Type B pancreatic cell (in vitro differentiated cells): ENCODE results near the gene ITGA1. TPM values are rescaled to one million over a fixed set of nuclear protein-coding genes. Genes with fewer than 3 reads are reported as not detected.
"Not testable (repeated sequence)": the region's sequence is repeated elsewhere in the genome, so short reads cannot be mapped to it uniquely, and the experiment has no call there.

Experiments used
- DNase-seq: peaks from one replicate; pipeline ENCODE4 v3.0.0; 2021; ENCODE audit warnings: mixed read lengths; ENCODE audit not compliant: unreplicated experiment; ENCODE audit errors: extremely low spot score
- H3K27ac Mint-ChIP-seq: 2 replicates; pipeline ENCODE4 v1.8.0; 2021; ENCODE audit warnings: mild to moderate bottlenecking, mixed read lengths
- H3K27me3 Mint-ChIP-seq: 2 replicates; pipeline ENCODE4 v1.8.0; 2021; ENCODE audit warnings: mixed read lengths
- H3K36me3 Mint-ChIP-seq: 2 replicates; pipeline ENCODE4 v1.8.0; 2021; ENCODE audit warnings: mixed read lengths
- H3K4me1 Mint-ChIP-seq: one replicate; pipeline ENCODE4 v1.8.0; 2021; ENCODE audit warnings: mixed read lengths; ENCODE audit not compliant: unreplicated experiment
- H3K4me3 Mint-ChIP-seq: 2 replicates; pipeline ENCODE4 v1.8.0; 2021; ENCODE audit warnings: mild to moderate bottlenecking, mixed read lengths
- H3K9me3 Mint-ChIP-seq: 2 replicates; pipeline ENCODE4 v1.8.0; 2021; ENCODE audit warnings: mixed read lengths
- total RNA-seq: library from RNA; stranded (reverse); gene quantifications from 2 replicates; pipeline ENCODE4 v1.2.1, GENCODE V29; 2021; ENCODE audit warnings: low replicate concordance
- TF ChIP-seq, protein P1 (sequence below): fragments of 200-600 bp; sonication (generic); conservative IDR thresholded peaks from 2 replicates; pipeline ENCODE4 v1.5.0; 2021; ENCODE audit warnings: antibody characterized with exemption, mild to moderate bottlenecking

ITGA1 gene
- total RNA-seq, 1 donor from 2014 or later, result 17.0 TPM

- Mint-ChIP-seq H3K36me3 (no peaks in the 10 kb centered on the region), H3K27ac (no peak overlapping the region), H3K4me3 (no peak overlapping the region), H3K4me1 (peaks cover 8% of the 10 kb centered on the region), H3K27me3 (no peaks in the 10 kb centered on the region), H3K9me3 (no peaks in the 10 kb centered on the region)
- no peak for DNase-seq
- TF ChIP-seq, protein P1, sequence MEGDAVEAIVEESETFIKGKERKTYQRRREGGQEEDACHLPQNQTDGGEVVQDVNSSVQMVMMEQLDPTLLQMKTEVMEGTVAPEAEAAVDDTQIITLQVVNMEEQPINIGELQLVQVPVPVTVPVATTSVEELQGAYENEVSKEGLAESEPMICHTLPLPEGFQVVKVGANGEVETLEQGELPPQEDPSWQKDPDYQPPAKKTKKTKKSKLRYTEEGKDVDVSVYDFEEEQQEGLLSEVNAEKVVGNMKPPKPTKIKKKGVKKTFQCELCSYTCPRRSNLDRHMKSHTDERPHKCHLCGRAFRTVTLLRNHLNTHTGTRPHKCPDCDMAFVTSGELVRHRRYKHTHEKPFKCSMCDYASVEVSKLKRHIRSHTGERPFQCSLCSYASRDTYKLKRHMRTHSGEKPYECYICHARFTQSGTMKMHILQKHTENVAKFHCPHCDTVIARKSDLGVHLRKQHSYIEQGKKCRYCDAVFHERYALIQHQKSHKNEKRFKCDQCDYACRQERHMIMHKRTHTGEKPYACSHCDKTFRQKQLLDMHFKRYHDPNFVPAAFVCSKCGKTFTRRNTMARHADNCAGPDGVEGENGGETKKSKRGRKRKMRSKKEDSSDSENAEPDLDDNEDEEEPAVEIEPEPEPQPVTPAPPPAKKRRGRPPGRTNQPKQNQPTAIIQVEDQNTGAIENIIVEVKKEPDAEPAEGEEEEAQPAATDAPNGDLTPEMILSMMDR, result no peak
Measured at GRCh38 chr5:52846182-52846842, 58.6 kb downstream of the ITGA1 start.

DNA sequence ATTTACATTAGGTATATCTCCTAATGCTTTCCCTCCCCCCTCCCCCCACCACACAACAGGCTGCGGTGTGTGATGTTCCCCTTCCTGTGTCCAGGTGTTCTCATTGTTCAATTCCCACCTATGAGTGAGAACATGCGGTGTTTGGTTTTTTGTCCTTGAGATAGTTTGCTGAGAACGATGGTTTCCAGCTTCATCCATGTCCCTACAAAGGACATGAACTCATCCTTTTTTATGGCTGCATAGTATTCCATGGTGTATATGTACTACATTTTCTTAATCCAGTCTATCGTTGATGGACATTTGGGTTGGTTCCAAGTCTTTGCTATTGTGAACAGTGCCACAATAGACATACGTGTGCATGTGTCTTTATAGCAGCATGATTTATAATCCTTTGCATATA, 61.0 kb downstream of the ITGA1 start:
- H3K4me1 Mint-ChIP-seq, H3K36me3 Mint-ChIP-seq, DNase-seq, H3K27me3 Mint-ChIP-seq, H3K9me3 Mint-ChIP-seq, H3K27ac Mint-ChIP-seq, H3K4me3 Mint-ChIP-seq: not testable (repeated sequence)

DNA sequence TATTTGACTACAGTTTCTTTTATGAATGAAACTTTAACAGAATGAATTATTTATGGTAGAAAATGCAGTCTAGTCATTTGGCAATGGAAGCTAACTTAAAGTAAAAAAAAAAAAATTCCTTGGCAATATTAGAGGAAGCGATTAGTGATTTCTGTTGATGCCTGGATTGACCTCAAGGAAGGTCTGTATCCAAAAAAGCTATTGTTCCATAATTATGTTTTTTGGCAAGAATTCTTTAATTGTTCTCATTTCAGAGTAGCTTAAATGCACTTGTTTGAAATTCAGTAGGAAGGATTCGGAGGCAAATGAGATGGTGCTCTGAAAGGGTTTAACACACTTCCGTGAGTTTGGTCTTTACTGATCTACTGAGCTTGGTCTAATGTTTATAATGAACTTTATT, 61.8 kb downstream of the ITGA1 start:
- no peaks in the 10 kb centered on the region for H3K36me3 Mint-ChIP-seq
- TF ChIP-seq, protein P1, result no peak
- no peaks in the 10 kb centered on the region for H3K27me3 Mint-ChIP-seq
- no peak overlapping the region for H3K4me3 Mint-ChIP-seq
- DNase-seq, result no peak
- H3K27ac Mint-ChIP-seq, result no peak overlapping the region
- H3K4me1 Mint-ChIP-seq, result peaks cover 8% of the 10 kb centered on the region
- H3K9me3 Mint-ChIP-seq, result no peaks in the 10 kb centered on the region

DNA sequence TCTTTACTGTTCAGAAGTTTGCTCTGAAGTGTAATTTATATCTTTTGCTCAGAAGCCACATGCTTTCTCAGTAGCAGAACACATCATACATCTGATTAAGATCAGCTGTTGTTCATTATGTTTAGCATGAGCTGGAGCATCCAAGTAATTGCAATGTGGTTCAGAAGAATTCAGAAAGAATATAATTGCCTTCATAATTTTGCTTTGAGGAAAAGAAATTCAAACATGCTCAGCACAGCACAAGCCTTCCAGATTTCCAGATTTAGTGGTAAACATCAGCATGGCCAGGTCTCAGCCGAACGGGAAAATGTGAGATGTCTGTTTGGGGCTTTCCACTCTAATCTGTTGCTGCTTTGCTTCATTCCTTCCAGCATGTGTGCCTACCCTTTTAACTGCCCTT, 65.9 kb downstream of the ITGA1 start:
- no peak overlapping the region for H3K4me3 Mint-ChIP-seq
- no peaks in the 10 kb centered on the region for H3K4me1 Mint-ChIP-seq
- no peak for DNase-seq
- TF ChIP-seq, protein P1, result no peak
- H3K9me3 Mint-ChIP-seq, result no peaks in the 10 kb centered on the region
- H3K27me3 Mint-ChIP-seq, result no peaks in the 10 kb centered on the region
- H3K27ac Mint-ChIP-seq, result no peak overlapping the region
- no peaks in the 10 kb centered on the region for H3K36me3 Mint-ChIP-seq

DNA sequence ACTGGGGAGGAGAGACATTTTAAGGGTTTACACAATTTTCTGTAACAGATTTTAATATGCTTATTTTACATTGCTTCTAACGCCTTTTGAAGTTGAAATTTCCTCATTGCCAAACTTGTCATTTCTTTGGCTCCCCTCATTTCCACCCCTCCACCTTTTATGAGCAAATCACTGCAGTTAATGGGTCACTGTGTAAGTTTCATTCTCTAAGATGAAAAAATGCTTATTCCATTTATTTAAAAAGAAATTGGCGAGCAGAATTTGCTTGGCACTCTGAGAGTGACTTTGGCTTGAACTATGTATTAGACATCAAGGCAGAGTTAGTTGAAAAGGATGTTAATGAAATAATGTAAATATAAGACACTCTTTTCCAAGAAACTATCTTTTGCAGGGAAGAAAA, 66.6 kb downstream of the ITGA1 start:
- no peaks in the 10 kb centered on the region for H3K36me3 Mint-ChIP-seq
- no peak overlapping the region for H3K27ac Mint-ChIP-seq
- no peaks in the 10 kb centered on the region for H3K9me3 Mint-ChIP-seq
- TF ChIP-seq, protein P1, result no peak
- H3K4me3 Mint-ChIP-seq, result no peak overlapping the region
- no peaks in the 10 kb centered on the region for H3K27me3 Mint-ChIP-seq
- no peaks in the 10 kb centered on the region for H3K4me1 Mint-ChIP-seq
- no peak for DNase-seq

- Mint-ChIP-seq H3K4me3 (no peak overlapping the region), H3K9me3 (no peaks in the 10 kb centered on the region), H3K36me3 (no peaks in the 10 kb centered on the region), H3K4me1 (no peaks in the 10 kb centered on the region), H3K27me3 (no peaks in the 10 kb centered on the region), H3K27ac (no peak overlapping the region)
- no peak for DNase-seq
- TF ChIP-seq, protein P1, result no peak
Measured at GRCh38 chr5:52854949-52855348, 67.2 kb downstream of the ITGA1 start.
